ENCODE results near the gene YWHAG.
"Not testable (repeated sequence)": the region's sequence is repeated elsewhere in the genome, so short reads cannot be mapped to it uniquely, and the experiment has no call there.

YWHAG gene

GRCh38 chr7:76393116-76394031, 34.6 kb upstream of the YWHAG start:
- peaks cover 63% of the 10 kb centered on the region for H3K4me1 Mint-ChIP-seq (ENCODE audit: low read depth)
- no peaks in the 10 kb centered on the region for H3K36me3 Mint-ChIP-seq (ENCODE audit: low read depth)
- H3K27ac Mint-ChIP-seq, result peak overlapping the region; percentile 90
- no peaks in the 10 kb centered on the region for H3K9me3 Mint-ChIP-seq
- no peaks in the 10 kb centered on the region for H3K27me3 Mint-ChIP-seq
- intact Hi-C loops (cut with micrococcal nuclease), result loop anchor here (1.0 kb wide), 1 partner anchor 34 kb away; no protein-coding TSS in a partner anchor
- H3K4me3 Mint-ChIP-seq, result peak overlapping the region; percentile 80

- H3K27me3 Mint-ChIP-seq, result no peaks in the 10 kb centered on the region
- H3K36me3 Mint-ChIP-seq (ENCODE audit: low read depth), result no peaks in the 10 kb centered on the region
- intact Hi-C loops (cut with micrococcal nuclease), result loop anchor here (1.0 kb wide), 1 partner anchor 33 kb away; no protein-coding TSS in a partner anchor
- peak overlapping the region; percentile 90 for H3K27ac Mint-ChIP-seq
- H3K4me3 Mint-ChIP-seq, result peak overlapping the region; percentile 80
- peaks cover 55% of the 10 kb centered on the region for H3K4me1 Mint-ChIP-seq (ENCODE audit: low read depth)
- H3K9me3 Mint-ChIP-seq, result no peaks in the 10 kb centered on the region
Observed at GRCh38 chr7:76392531-76393115, 33.8 kb upstream of the YWHAG start.

GRCh38 chr7:76390092-76390491, 31.3 kb upstream of the YWHAG start:
- H3K4me1 Mint-ChIP-seq (ENCODE audit: low read depth), result peaks cover 42% of the 10 kb centered on the region
- no peaks in the 10 kb centered on the region for H3K36me3 Mint-ChIP-seq (ENCODE audit: low read depth)
- peak overlapping the region; percentile 90 for H3K27ac Mint-ChIP-seq
- H3K27me3 Mint-ChIP-seq, result no peaks in the 10 kb centered on the region
- no peaks in the 10 kb centered on the region for H3K9me3 Mint-ChIP-seq
- intact Hi-C loops (cut with micrococcal nuclease), result no loop called here
- no peak overlapping the region for H3K4me3 Mint-ChIP-seq

- H3K27ac Mint-ChIP-seq; H3K9me3 Mint-ChIP-seq; H3K4me3 Mint-ChIP-seq; H3K36me3 Mint-ChIP-seq (ENCODE audit: low read depth); intact Hi-C loops (cut with micrococcal nuclease); H3K27me3 Mint-ChIP-seq: not testable (repeated sequence)
- H3K4me1 Mint-ChIP-seq (ENCODE audit: low read depth), result peaks cover 31% of the 10 kb centered on the region
Observed at GRCh38 chr7:76387789-76388188, 29.0 kb upstream of the YWHAG start.

GRCh38 chr7:76386691-76387260, 28.0 kb upstream of the YWHAG start:
- H3K27ac Mint-ChIP-seq, result peak overlapping the region; percentile 32
- H3K4me1 Mint-ChIP-seq (ENCODE audit: low read depth), result peaks cover 24% of the 10 kb centered on the region
- H3K27me3 Mint-ChIP-seq, result no peaks in the 10 kb centered on the region
- intact Hi-C loops (cut with micrococcal nuclease), result no loop called here
- H3K36me3 Mint-ChIP-seq (ENCODE audit: low read depth), result no peaks in the 10 kb centered on the region
- H3K4me3 Mint-ChIP-seq, result no peak overlapping the region
- no peaks in the 10 kb centered on the region for H3K9me3 Mint-ChIP-seq

GRCh38 chr7:76383089-76383944, 24.5 kb upstream of the YWHAG start:
- intact Hi-C loops (cut with micrococcal nuclease), result no loop called here
- peaks cover 24% of the 10 kb centered on the region for H3K4me1 Mint-ChIP-seq (ENCODE audit: low read depth)
- H3K4me3 Mint-ChIP-seq, result no peak overlapping the region
- no peaks in the 10 kb centered on the region for H3K9me3 Mint-ChIP-seq
- H3K27me3 Mint-ChIP-seq, result no peaks in the 10 kb centered on the region
- H3K36me3 Mint-ChIP-seq (ENCODE audit: low read depth), result no peaks in the 10 kb centered on the region
- no peak overlapping the region for H3K27ac Mint-ChIP-seq

- Mint-ChIP-seq H3K9me3 (no peaks in the 10 kb centered on the region), H3K27me3 (no peaks in the 10 kb centered on the region), H3K4me3 (no peak overlapping the region), H3K27ac (no peak overlapping the region), H3K4me1 (ENCODE audit: low read depth) (peaks cover 28% of the 10 kb centered on the region), H3K36me3 (ENCODE audit: low read depth) (no peaks in the 10 kb centered on the region)
- intact Hi-C loops (cut with micrococcal nuclease), result no loop called here
Observed at GRCh38 chr7:76381814-76382213, 23.0 kb upstream of the YWHAG start.

- peak overlapping the region; percentile 82 for H3K27ac Mint-ChIP-seq
Observed at GRCh38 chr7:76380623-76380966, 21.8 kb upstream of the YWHAG start.

GRCh38 chr7:76377186-76377918, 18.6 kb upstream of the YWHAG start:
- Mint-ChIP-seq H3K27me3 (no peaks in the 10 kb centered on the region), H3K27ac (peak overlapping the region; percentile 82), H3K9me3 (no peaks in the 10 kb centered on the region), H3K4me1 (ENCODE audit: low read depth) (peaks cover 40% of the 10 kb centered on the region), H3K36me3 (ENCODE audit: low read depth) (no peaks in the 10 kb centered on the region), H3K4me3 (no peak overlapping the region)
- intact Hi-C loops (cut with micrococcal nuclease), result no loop called here

More at GRCh38 chr7:76380623-76380966, 21.8 kb upstream of the YWHAG start:
- Mint-ChIP-seq H3K36me3 (ENCODE audit: low read depth) (no peaks in the 10 kb centered on the region), H3K9me3 (no peaks in the 10 kb centered on the region), H3K27me3 (no peaks in the 10 kb centered on the region), H3K4me3 (no peak overlapping the region), H3K4me1 (ENCODE audit: low read depth) (peaks cover 28% of the 10 kb centered on the region)
- intact Hi-C loops (cut with micrococcal nuclease), result no loop called here

GRCh38 chr7:76375251-76375650, 16.5 kb upstream of the YWHAG start:
- Mint-ChIP-seq H3K4me1 (ENCODE audit: low read depth) (peaks cover 40% of the 10 kb centered on the region), H3K36me3 (ENCODE audit: low read depth) (no peaks in the 10 kb centered on the region), H3K27me3 (no peaks in the 10 kb centered on the region), H3K27ac (no peak overlapping the region), H3K4me3 (no peak overlapping the region), H3K9me3 (no peaks in the 10 kb centered on the region)
- intact Hi-C loops (cut with micrococcal nuclease), result no loop called here

GRCh38 chr7:76372984-76373833, 14.4 kb upstream of the YWHAG start:
- Mint-ChIP-seq H3K27ac (peak overlapping the region; percentile 84), H3K4me1 (ENCODE audit: low read depth) (peaks cover 37% of the 10 kb centered on the region), H3K27me3 (no peaks in the 10 kb centered on the region), H3K36me3 (ENCODE audit: low read depth) (no peaks in the 10 kb centered on the region), H3K4me3 (peak overlapping the region; percentile 43), H3K9me3 (no peaks in the 10 kb centered on the region)
- intact Hi-C loops (cut with micrococcal nuclease), result no loop called here

GRCh38 chr7:76371396-76371795, 12.6 kb upstream of the YWHAG start:
- no peaks in the 10 kb centered on the region for H3K9me3 Mint-ChIP-seq
- H3K27me3 Mint-ChIP-seq, result no peaks in the 10 kb centered on the region
- no peaks in the 10 kb centered on the region for H3K36me3 Mint-ChIP-seq (ENCODE audit: low read depth)
- peaks cover 41% of the 10 kb centered on the region for H3K4me1 Mint-ChIP-seq (ENCODE audit: low read depth)
- no peak overlapping the region for H3K27ac Mint-ChIP-seq
- H3K4me3 Mint-ChIP-seq, result no peak overlapping the region
- intact Hi-C loops (cut with micrococcal nuclease), result no loop called here

Data from dendritic cell treated with granulocyte-macrophage colony-stimulating factor and Interleukin-4, amounts not matched to agents 40 ng/mL and 50 ng/mL, for 4 days (primary cell).